ENCODE measurements around the gene FLNA.
A peak's percentile ranks its signal among the peaks of the same experiment; 100 is the strongest.

FLNA gene

DNA sequence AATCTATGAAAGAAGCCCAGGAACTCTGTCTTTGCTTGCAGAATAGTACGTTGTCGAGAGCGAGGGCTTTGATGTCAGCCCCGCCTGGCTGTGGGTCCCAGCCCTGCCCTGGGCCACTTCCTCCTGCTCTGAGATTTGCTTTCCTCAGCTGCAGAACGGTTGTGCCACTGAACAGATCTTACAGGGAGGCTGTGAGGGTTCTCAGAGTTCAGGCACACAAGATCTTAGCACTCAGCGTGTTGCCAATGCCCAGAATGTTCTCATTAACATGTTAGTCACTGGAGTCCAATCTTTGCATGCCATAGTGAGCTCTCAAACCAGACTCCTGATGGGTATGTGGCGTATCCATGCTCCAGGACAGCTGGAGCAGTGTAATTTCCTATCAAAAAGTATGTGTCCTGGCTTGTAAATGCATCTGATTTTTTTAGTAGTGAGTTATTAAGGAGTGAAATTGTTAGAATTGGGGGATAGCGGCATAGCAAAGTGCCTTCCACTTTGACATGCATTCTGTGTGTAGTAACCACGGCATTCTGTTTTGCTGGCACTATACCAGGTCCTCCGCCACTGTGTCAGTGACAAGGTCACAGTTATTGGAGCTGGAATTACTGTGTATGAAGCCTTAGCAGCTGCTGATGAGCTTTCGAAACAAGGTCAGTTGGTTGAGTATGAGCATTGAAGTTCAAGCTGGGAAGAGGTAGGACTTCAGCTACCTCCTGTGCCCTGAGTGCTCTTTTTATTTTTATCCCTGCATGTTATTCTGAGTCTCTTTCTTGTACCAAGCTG lies 47.2 kb downstream of the FLNA start:
- no peak for DNase-seq (ENCODE audit: low read depth in 1 of 2, low spot score in 1 of 2)
- Histone ChIP-seq H3K4me3 (replicated peaks; ENCODE audit: insufficient read depth, low read length) (no peak overlapping the region), H3K27ac (replicated peaks) (no peak overlapping the region), H3K27me3 (ENCODE audit: insufficient read depth, poor library complexity, severe bottlenecking) (peaks cover 8% of the 10 kb centered on the region)
- TF ChIP-seq SPI1 (IDR thresholded peaks at IDR 0.05; ENCODE audit: borderline replicate concordance, low read depth) (peak; percentile 25; the same call in 1 of the 2 replicates), GABPA (IDR thresholded peaks at IDR 0.05; ENCODE audit: low read depth) (no peak)
- TF ChIP-seq, protein P1, sequence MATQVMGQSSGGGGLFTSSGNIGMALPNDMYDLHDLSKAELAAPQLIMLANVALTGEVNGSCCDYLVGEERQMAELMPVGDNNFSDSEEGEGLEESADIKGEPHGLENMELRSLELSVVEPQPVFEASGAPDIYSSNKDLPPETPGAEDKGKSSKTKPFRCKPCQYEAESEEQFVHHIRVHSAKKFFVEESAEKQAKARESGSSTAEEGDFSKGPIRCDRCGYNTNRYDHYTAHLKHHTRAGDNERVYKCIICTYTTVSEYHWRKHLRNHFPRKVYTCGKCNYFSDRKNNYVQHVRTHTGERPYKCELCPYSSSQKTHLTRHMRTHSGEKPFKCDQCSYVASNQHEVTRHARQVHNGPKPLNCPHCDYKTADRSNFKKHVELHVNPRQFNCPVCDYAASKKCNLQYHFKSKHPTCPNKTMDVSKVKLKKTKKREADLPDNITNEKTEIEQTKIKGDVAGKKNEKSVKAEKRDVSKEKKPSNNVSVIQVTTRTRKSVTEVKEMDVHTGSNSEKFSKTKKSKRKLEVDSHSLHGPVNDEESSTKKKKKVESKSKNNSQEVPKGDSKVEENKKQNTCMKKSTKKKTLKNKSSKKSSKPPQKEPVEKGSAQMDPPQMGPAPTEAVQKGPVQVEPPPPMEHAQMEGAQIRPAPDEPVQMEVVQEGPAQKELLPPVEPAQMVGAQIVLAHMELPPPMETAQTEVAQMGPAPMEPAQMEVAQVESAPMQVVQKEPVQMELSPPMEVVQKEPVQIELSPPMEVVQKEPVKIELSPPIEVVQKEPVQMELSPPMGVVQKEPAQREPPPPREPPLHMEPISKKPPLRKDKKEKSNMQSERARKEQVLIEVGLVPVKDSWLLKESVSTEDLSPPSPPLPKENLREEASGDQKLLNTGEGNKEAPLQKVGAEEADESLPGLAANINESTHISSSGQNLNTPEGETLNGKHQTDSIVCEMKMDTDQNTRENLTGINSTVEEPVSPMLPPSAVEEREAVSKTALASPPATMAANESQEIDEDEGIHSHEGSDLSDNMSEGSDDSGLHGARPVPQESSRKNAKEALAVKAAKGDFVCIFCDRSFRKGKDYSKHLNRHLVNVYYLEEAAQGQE (IDR thresholded peaks at IDR 0.05; ENCODE audit: insufficient replicate concordance, low read depth), result no peak

DNA sequence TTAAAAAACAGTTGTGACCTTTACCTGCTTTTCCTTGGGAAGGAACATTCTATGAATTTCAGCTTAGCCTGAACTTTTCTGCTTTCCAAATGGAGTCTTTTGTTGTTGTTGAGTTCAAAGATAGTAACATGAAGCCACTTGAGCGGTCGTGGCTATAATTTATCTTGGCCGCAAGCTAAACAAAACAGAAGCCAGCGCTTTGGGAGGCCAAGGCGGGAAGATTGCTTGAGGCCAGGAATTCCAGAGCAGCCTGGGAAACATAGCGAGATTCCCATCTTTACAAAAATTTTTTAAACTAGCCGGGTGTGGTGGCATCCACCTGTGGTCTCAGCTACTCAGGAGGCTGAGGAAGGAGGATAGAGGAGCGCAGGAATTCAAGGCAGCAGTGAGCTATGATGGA lies 48.9 kb downstream of the FLNA start:
- TF ChIP-seq SPI1 (IDR thresholded peaks at IDR 0.05; ENCODE audit: borderline replicate concordance, low read depth) (no peak), POLR2AphosphoS5 (IDR thresholded peaks at IDR 0.05; ENCODE audit: low read depth) (no peak), GABPA (IDR thresholded peaks at IDR 0.05; ENCODE audit: low read depth) (no peak)
- TF ChIP-seq, protein P2, sequence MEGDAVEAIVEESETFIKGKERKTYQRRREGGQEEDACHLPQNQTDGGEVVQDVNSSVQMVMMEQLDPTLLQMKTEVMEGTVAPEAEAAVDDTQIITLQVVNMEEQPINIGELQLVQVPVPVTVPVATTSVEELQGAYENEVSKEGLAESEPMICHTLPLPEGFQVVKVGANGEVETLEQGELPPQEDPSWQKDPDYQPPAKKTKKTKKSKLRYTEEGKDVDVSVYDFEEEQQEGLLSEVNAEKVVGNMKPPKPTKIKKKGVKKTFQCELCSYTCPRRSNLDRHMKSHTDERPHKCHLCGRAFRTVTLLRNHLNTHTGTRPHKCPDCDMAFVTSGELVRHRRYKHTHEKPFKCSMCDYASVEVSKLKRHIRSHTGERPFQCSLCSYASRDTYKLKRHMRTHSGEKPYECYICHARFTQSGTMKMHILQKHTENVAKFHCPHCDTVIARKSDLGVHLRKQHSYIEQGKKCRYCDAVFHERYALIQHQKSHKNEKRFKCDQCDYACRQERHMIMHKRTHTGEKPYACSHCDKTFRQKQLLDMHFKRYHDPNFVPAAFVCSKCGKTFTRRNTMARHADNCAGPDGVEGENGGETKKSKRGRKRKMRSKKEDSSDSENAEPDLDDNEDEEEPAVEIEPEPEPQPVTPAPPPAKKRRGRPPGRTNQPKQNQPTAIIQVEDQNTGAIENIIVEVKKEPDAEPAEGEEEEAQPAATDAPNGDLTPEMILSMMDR (IDR thresholded peaks at IDR 0.05; ENCODE audit: insufficient read depth, low read length), result no peak
- TF ChIP-seq, protein P1 (IDR thresholded peaks at IDR 0.05; ENCODE audit: insufficient replicate concordance, low read depth), result no peak
- H3K4me3 ChIP-seq (replicated peaks; ENCODE audit: insufficient read depth, low read length), result no peak overlapping the region
- no peak for DNase-seq (ENCODE audit: low read depth in 1 of 2, low spot score in 1 of 2)
- no peak overlapping the region for H3K27ac ChIP-seq (replicated peaks)
- H3K27me3 ChIP-seq (ENCODE audit: insufficient read depth, poor library complexity, severe bottlenecking), result peaks cover 8% of the 10 kb centered on the region

DNA sequence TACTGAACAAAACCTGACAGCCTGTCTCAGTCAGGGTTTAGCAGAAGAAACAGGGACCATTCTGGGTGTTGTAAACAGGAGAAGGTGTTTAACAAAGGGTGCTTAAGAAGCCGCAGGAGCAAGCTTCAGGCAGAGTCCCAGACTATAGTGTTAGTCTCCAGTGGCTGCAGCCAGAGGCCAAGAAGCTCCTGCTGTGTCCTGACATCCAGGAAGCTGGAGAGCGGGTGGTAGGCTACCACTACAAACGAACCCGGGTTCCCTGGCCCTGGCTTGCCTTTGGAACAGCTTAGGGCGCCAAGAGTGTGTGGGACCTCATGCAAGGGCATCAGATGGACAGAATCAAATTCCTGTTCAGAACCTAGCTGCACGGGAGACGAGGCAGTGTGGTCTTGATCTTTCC lies 50.9 kb downstream of the FLNA start:
- peaks cover 8% of the 10 kb centered on the region for H3K27me3 ChIP-seq (ENCODE audit: insufficient read depth, poor library complexity, severe bottlenecking)
- DNase-seq (ENCODE audit: low read depth in 1 of 2, low spot score in 1 of 2), result no peak
- TF ChIP-seq GABPA (IDR thresholded peaks at IDR 0.05; ENCODE audit: low read depth) (no peak), SPI1 (IDR thresholded peaks at IDR 0.05; ENCODE audit: borderline replicate concordance, low read depth) (no peak), POLR2AphosphoS5 (IDR thresholded peaks at IDR 0.05; ENCODE audit: low read depth) (no peak)
- TF ChIP-seq, protein P1 (IDR thresholded peaks at IDR 0.05; ENCODE audit: insufficient replicate concordance, low read depth), result no peak
- TF ChIP-seq, protein P2 (IDR thresholded peaks at IDR 0.05; ENCODE audit: insufficient read depth, low read length), result no peak
- H3K27ac ChIP-seq (replicated peaks), result no peak overlapping the region
- H3K4me3 ChIP-seq (replicated peaks; ENCODE audit: insufficient read depth, low read length), result no peak overlapping the region

All from HL-60 (cell line).